ENCODE results near the gene LIPE. TPM values are rescaled to one million over a fixed set of nuclear protein-coding genes. Genes with fewer than 3 reads are reported as not detected.

Gene LIPE
- polyA plus RNA-seq, 1 donor from 2014 or later, result 19.1 TPM

- H4K20me1 ChIP-seq (ENCODE audit: insufficient read depth), result no peaks in the 10 kb centered on the region
- H2AFZ ChIP-seq (ENCODE audit: low read depth, low read length), result no peak overlapping the region
- H3F3A ChIP-seq (ENCODE audit: insufficient read depth, low read length, poor library complexity, severe bottlenecking), result no peaks in the 10 kb centered on the region
- no peak overlapping the region for H3K9ac ChIP-seq (ENCODE audit: low read length)
- no peaks in the 10 kb centered on the region for H3K9me2 ChIP-seq (ENCODE audit: insufficient read depth, low read length)
- no peaks in the 10 kb centered on the region for H3K9me3 ChIP-seq (ENCODE audit: low read length)
- no peak overlapping the region for H3K4me2 ChIP-seq (ENCODE audit: low read length)
- no peaks in the 10 kb centered on the region for H3K27me3 ChIP-seq (ENCODE audit: insufficient read depth, low read depth, low read length)
- TF ChIP-seq EP300 (conservative IDR thresholded peaks at IDR 0.05; ENCODE audit: poor library complexity, severe bottlenecking), result no peak
- no peak for TF ChIP-seq RAD21 (conservative IDR thresholded peaks at IDR 0.05)
- TF ChIP-seq EZH2 (IDR thresholded peaks at IDR 0.05; ENCODE audit: borderline replicate concordance, insufficient read depth, low read length, poor library complexity, severe bottlenecking), result no peak
- no peak for TF ChIP-seq REST (IDR thresholded peaks at IDR 0.05; ENCODE audit: borderline replicate concordance)
- TF ChIP-seq POLR2AphosphoS5 (IDR thresholded peaks at IDR 0.05), result no peak
- no peak for TF ChIP-seq TAF1 (IDR thresholded peaks at IDR 0.05; ENCODE audit: low read depth)
- TF ChIP-seq MXI1 (conservative IDR thresholded peaks at IDR 0.05; ENCODE audit: poor library complexity, severe bottlenecking), result no peak
- TF ChIP-seq CTCF (IDR thresholded peaks at IDR 0.05; ENCODE audit: poor library complexity, severe bottlenecking), result no peak
- TF ChIP-seq SMC3 (conservative IDR thresholded peaks at IDR 0.05; ENCODE audit: poor library complexity), result no peak
- no peak overlapping the region for H3K4me3 ChIP-seq (ENCODE audit: low read length)
- H3K36me3 ChIP-seq (ENCODE audit: insufficient read depth, low read length), result no peaks in the 10 kb centered on the region
- H3K79me2 ChIP-seq (replicated peaks; ENCODE audit: insufficient read depth, low read length), result no peaks in the 10 kb centered on the region
- H3K27ac ChIP-seq (ENCODE audit: low read length), result no peak overlapping the region
Measured at GRCh38 chr19:42368360-42368759, 58.8 kb downstream of the LIPE start.

- H4K20me1 ChIP-seq (ENCODE audit: insufficient read depth), result no peaks in the 10 kb centered on the region
- H2AFZ ChIP-seq (ENCODE audit: low read depth, low read length), result no peak overlapping the region
- H3K79me2 ChIP-seq (replicated peaks; ENCODE audit: insufficient read depth, low read length), result no peaks in the 10 kb centered on the region
- no peak for TF ChIP-seq EZH2 (IDR thresholded peaks at IDR 0.05; ENCODE audit: borderline replicate concordance, insufficient read depth, low read length, poor library complexity, severe bottlenecking)
- no peak for TF ChIP-seq RAD21 (conservative IDR thresholded peaks at IDR 0.05)
- H3K27ac ChIP-seq (ENCODE audit: low read length), result no peak overlapping the region
- H3K36me3 ChIP-seq (ENCODE audit: insufficient read depth, low read length), result no peaks in the 10 kb centered on the region
- H3K9me3 ChIP-seq (ENCODE audit: low read length), result no peaks in the 10 kb centered on the region
- no peak overlapping the region for H3K9ac ChIP-seq (ENCODE audit: low read length)
- H3K4me3 ChIP-seq (ENCODE audit: low read length), result no peak overlapping the region
- no peak overlapping the region for H3K4me2 ChIP-seq (ENCODE audit: low read length)
- no peaks in the 10 kb centered on the region for H3K27me3 ChIP-seq (ENCODE audit: insufficient read depth, low read depth, low read length)
- H3K9me2 ChIP-seq (ENCODE audit: insufficient read depth, low read length), result no peaks in the 10 kb centered on the region
- H3F3A ChIP-seq (ENCODE audit: insufficient read depth, low read length, poor library complexity, severe bottlenecking), result no peaks in the 10 kb centered on the region
Measured at GRCh38 chr19:42367929-42368328, 59.3 kb downstream of the LIPE start.

- Histone ChIP-seq H3K9me3 (ENCODE audit: low read length) (no peaks in the 10 kb centered on the region), H3K9ac (ENCODE audit: low read length) (no peak overlapping the region), H2AFZ (ENCODE audit: low read depth, low read length) (no peak overlapping the region), H3K4me2 (ENCODE audit: low read length) (no peak overlapping the region), H3K79me2 (replicated peaks; ENCODE audit: insufficient read depth, low read length) (no peaks in the 10 kb centered on the region), H3K4me3 (ENCODE audit: low read length) (no peak overlapping the region), H3K9me2 (ENCODE audit: insufficient read depth, low read length) (no peaks in the 10 kb centered on the region), H3F3A (ENCODE audit: insufficient read depth, low read length, poor library complexity, severe bottlenecking) (no peaks in the 10 kb centered on the region), H3K27ac (ENCODE audit: low read length) (no peak overlapping the region), H3K36me3 (ENCODE audit: insufficient read depth, low read length) (no peaks in the 10 kb centered on the region), H3K27me3 (ENCODE audit: insufficient read depth, low read depth, low read length) (no peaks in the 10 kb centered on the region), H4K20me1 (ENCODE audit: insufficient read depth) (no peaks in the 10 kb centered on the region)
- TF ChIP-seq MXI1 (conservative IDR thresholded peaks at IDR 0.05; ENCODE audit: poor library complexity, severe bottlenecking) (no peak), EP300 (conservative IDR thresholded peaks at IDR 0.05; ENCODE audit: poor library complexity, severe bottlenecking) (no peak), CTCF (IDR thresholded peaks at IDR 0.05; ENCODE audit: poor library complexity, severe bottlenecking) (no peak), TAF1 (IDR thresholded peaks at IDR 0.05; ENCODE audit: low read depth) (no peak), POLR2AphosphoS5 (IDR thresholded peaks at IDR 0.05) (no peak), EZH2 (IDR thresholded peaks at IDR 0.05; ENCODE audit: borderline replicate concordance, insufficient read depth, low read length, poor library complexity, severe bottlenecking) (no peak), RAD21 (conservative IDR thresholded peaks at IDR 0.05) (no peak)
Measured at GRCh38 chr19:42366673-42367072, 60.5 kb downstream of the LIPE start.

Data from neural cell (in vitro differentiated cells).